Liver (tissue), 9 donors: ENCODE results near the gene SEC24C. TPM values are rescaled to one million over a fixed set of nuclear protein-coding genes. Genes with fewer than 3 reads are reported as not detected.

ENCODE experiments used
- DNase-seq: peaks from one replicate; pipeline ENCODE4 v3.0.0-alpha.2; 2017; ENCODE audit warnings: low spot score
- H3K27ac ChIP-seq, 2 donors: one replicate each; pipeline ENCODE4 v1.7.0; 2013; ENCODE audit warnings: inconsistent platforms in 2 of 2, low read length in 2 of 2, control low read depth in 1 of 2, low read depth in 1 of 2, mild to moderate bottlenecking in 1 of 2
- H3K27me3 ChIP-seq, 4 donors: one replicate each; pipeline versions ENCODE4 v1.6.1 to v1.7.0; 2013; ENCODE audit warnings: low read length in 3 of 4, inconsistent platforms in 1 of 4, mild to moderate bottlenecking in 1 of 4, moderate library complexity in 1 of 4; ENCODE audit not compliant: control insufficient read depth in 4 of 4, insufficient read depth in 4 of 4
- H3K36me3 ChIP-seq, 4 donors: one replicate each; pipeline versions ENCODE4 v1.6.1 to v1.7.0; 2013; ENCODE audit warnings: low read length in 3 of 4, mild to moderate bottlenecking in 3 of 4, low read depth in 1 of 4, moderate library complexity in 1 of 4; ENCODE audit not compliant: control insufficient read depth in 4 of 4, insufficient read depth in 3 of 4
- H3K4me1 ChIP-seq, 4 donors: one replicate each; pipeline versions ENCODE4 v1.6.1 to v1.7.0; 2013; ENCODE audit warnings: low read length in 3 of 4, mild to moderate bottlenecking in 3 of 4, moderate library complexity in 1 of 4; ENCODE audit not compliant: control insufficient read depth in 4 of 4, insufficient read depth in 4 of 4
- H3K4me3 ChIP-seq, 3 donors: one replicate each; pipeline versions ENCODE4 v1.6.1 to v1.7.0; 2013; ENCODE audit warnings: low read length in 3 of 3, control low read depth in 1 of 3, low read depth in 1 of 3, mild to moderate bottlenecking in 1 of 3
- H3K9ac ChIP-seq, 2 donors: one replicate each; pipeline ENCODE4 v1.7.0; 2013; ENCODE audit warnings: low read length in 2 of 2, mild to moderate bottlenecking in 2 of 2, moderate library complexity in 2 of 2, control low read depth in 1 of 2, low read depth in 1 of 2
- H3K9me3 ChIP-seq, 4 donors: one replicate each; pipeline versions ENCODE4 v1.6.1 to v1.7.0; 2013; ENCODE audit warnings: low read length in 3 of 4; ENCODE audit not compliant: control insufficient read depth in 4 of 4
- ATF3 ChIP-seq: IDR thresholded peaks from 2 replicates; pipeline ENCODE4 v1.6.1; 2016; ENCODE audit warnings: antibody characterized with exemption
- CTCF ChIP-seq: fragments of 150-350 bp; IDR thresholded peaks from 2 replicates; pipeline ENCODE4 v1.5.1; 2017; ENCODE audit warnings: improper control_type of control experiment, low read depth, low read length; ENCODE audit not compliant: missing input control
- EGR1 ChIP-seq, 2 donors: IDR thresholded peaks; 2 replicates each; pipeline ENCODE4 v1.6.1; 2016 to 2018; ENCODE audit warnings: antibody characterized with exemption in 2 of 2, low read depth in 2 of 2
- FOXA1 ChIP-seq: IDR thresholded peaks from 2 replicates; pipeline ENCODE4 v1.6.1; 2016; ENCODE audit warnings: antibody characterized with exemption
- FOXA2 ChIP-seq: IDR thresholded peaks from 2 replicates; pipeline ENCODE4 v1.6.1; 2016; ENCODE audit warnings: antibody characterized with exemption
- GABPA ChIP-seq, 2 donors: IDR thresholded peaks in 1 of 2; conservative IDR thresholded peaks in 1 of 2; 2 replicates each; pipeline ENCODE4 v1.6.1; 2016; ENCODE audit warnings: antibody characterized with exemption in 2 of 2, mild to moderate bottlenecking in 1 of 2, moderate library complexity in 1 of 2
- HNF4A ChIP-seq, 2 donors: conservative IDR thresholded peaks; 2 replicates each; pipeline ENCODE4 v1.6.1; 2016; ENCODE audit warnings: antibody characterized with exemption in 2 of 2, mild to moderate bottlenecking in 2 of 2
- HNF4G ChIP-seq: IDR thresholded peaks from 2 replicates; pipeline ENCODE4 v1.6.1; 2016; ENCODE audit warnings: antibody characterized with exemption
- JUND ChIP-seq, 2 donors: IDR thresholded peaks; 2 replicates each; pipeline ENCODE4 v1.6.1; 2016; ENCODE audit warnings: antibody characterized with exemption in 2 of 2
- MAX ChIP-seq: IDR thresholded peaks from 2 replicates; pipeline ENCODE4 v1.6.1; 2016; ENCODE audit warnings: antibody characterized with exemption
- NR2F2 ChIP-seq: IDR thresholded peaks from 2 replicates; pipeline ENCODE4 v1.6.1; 2016; ENCODE audit warnings: antibody characterized with exemption
- RAD21 ChIP-seq, 2 donors: IDR thresholded peaks; 2 replicates each; pipeline ENCODE4 v1.6.1; 2016; ENCODE audit warnings: antibody characterized with exemption in 2 of 2, mild to moderate bottlenecking in 2 of 2
- REST ChIP-seq: IDR thresholded peaks from 2 replicates; pipeline ENCODE4 v1.6.1; 2016; ENCODE audit warnings: antibody characterized with exemption, mild to moderate bottlenecking
- RXRA ChIP-seq, 2 donors: IDR thresholded peaks; 2 replicates each; pipeline ENCODE4 v1.6.1; 2017 to 2018; ENCODE audit warnings: antibody characterized with exemption in 2 of 2, mild to moderate bottlenecking in 1 of 2
- SP1 ChIP-seq: IDR thresholded peaks from 2 replicates; pipeline ENCODE4 v1.6.1; 2018; ENCODE audit warnings: antibody characterized with exemption, mild to moderate bottlenecking
- TAF1 ChIP-seq: conservative IDR thresholded peaks from 2 replicates; pipeline ENCODE4 v1.6.1; 2016; ENCODE audit warnings: antibody characterized with exemption, mild to moderate bottlenecking
- YY1 ChIP-seq: IDR thresholded peaks from 2 replicates; pipeline ENCODE4 v1.6.1; 2016; ENCODE audit warnings: antibody characterized with exemption, mild to moderate bottlenecking
- ZBTB33 ChIP-seq: IDR thresholded peaks from 2 replicates; pipeline ENCODE4 v1.6.1; 2016; ENCODE audit warnings: antibody characterized with exemption
- whole genome bisulfite sequencing: extraction: QIAGEN DNeasy Blood & Tissue Kit; methylation state at CpG from one replicate; pipeline ENCODE4 v1.1.7; 2013; 5-methylcytosine and 5-hydroxymethylcytosine counted together
- polyA plus RNA-seq, 2 donors: library from polyadenylated mRNA; stranded (reverse) in 1 of 2; unstranded in 1 of 2; fragments of 200-250 nt in 1 of 2; fragments of >200 nt in 1 of 2; fragmentation: Nextera tagmentation in 1 of 2; extraction: Ambion mirVana in 1 of 2; gene quantifications; one replicate each; pipeline versions ENCODE4 v1.2.1 to v1.2.3, GENCODE V29; 2013 to 2015
- total RNA-seq, 2 donors: library from RNA; depleted of rRNA; stranded (reverse); fragments of >200 nt; gene quantifications; one replicate each; pipeline ENCODE4 v1.2.3, GENCODE V29; 2014
- donor health status: healthy.
- donor health status: healthy.
- donor health status: healthy.
- donor health status: healthy.
- donor health status: healthy.

Gene SEC24C
- total and polyA plus RNA-seq, 4 donors = 15.0 to 48.1 (median 40.9) TPM

GRCh38 chr10:73803680-73804286, 59.6 kb downstream of the SEC24C start:
- Histone ChIP-seq H3K36me3 (peaks cover 17 to 79% (median 59%) of the 10 kb centered on the region in 4 donors), H3K27me3 (no peaks in the 10 kb centered on the region), H3K9me3 (no peaks in the 10 kb centered on the region), H3K9ac (no peak overlapping the region), H3K27ac (no peak overlapping the region), H3K4me1 (peaks cover 0 to 4% (median under 1%) of the 10 kb centered on the region in 4 donors), H3K4me3 (no peak overlapping the region)
- DNase-seq = no peak
- TF ChIP-seq FOXA1 (no peak), RAD21 (IDR thresholded peaks at IDR 0.05) (no peak), EGR1 (IDR thresholded peaks at IDR 0.05; ENCODE audit: low read depth in 2 of 2) (no peak), SP1 (no peak), TAF1 (no peak), HNF4G (no peak), NR2F2 (no peak), ZBTB33 (no peak), YY1 (no peak), MAX (no peak), RXRA (IDR thresholded peaks at IDR 0.05) (no peak), CTCF (no peak), GABPA (IDR thresholded peaks at IDR 0.05 in 1 of 2, conservative IDR thresholded peaks at IDR 0.05 in 1 of 2) (no peak), JUND (IDR thresholded peaks at IDR 0.05) (no peak)

- WGBS = 97% methylated on average over 14 of the region's 14 CpGs
- H3K36me3 ChIP-seq = peaks cover 15 to 57% (median 44%) of the 10 kb centered on the region in 4 donors
Observed at GRCh38 chr10:73806176-73806950, 62.2 kb downstream of the SEC24C start.

More at GRCh38 chr10:73806176-73806950, 62.2 kb downstream of the SEC24C start:
- Histone ChIP-seq H3K27me3 (no peaks in the 10 kb centered on the region), H3K4me3 (no peak overlapping the region), H3K9ac (no peak overlapping the region), H3K9me3 (no peaks in the 10 kb centered on the region), H3K27ac (no peak overlapping the region), H3K4me1 (peaks cover 0 to 15% (median 9%) of the 10 kb centered on the region in 4 donors)
- TF ChIP-seq CTCF = no peak
- TF ChIP-seq MAX = no peak
- no peak for TF ChIP-seq EGR1 (IDR thresholded peaks at IDR 0.05; ENCODE audit: low read depth in 2 of 2)
- TF ChIP-seq ATF3 = no peak
- no peak for TF ChIP-seq NR2F2
- no peak for TF ChIP-seq TAF1
- TF ChIP-seq HNF4A (conservative IDR thresholded peaks at IDR 0.05) = no peak
- no peak for TF ChIP-seq REST
- TF ChIP-seq GABPA (IDR thresholded peaks at IDR 0.05 in 1 of 2, conservative IDR thresholded peaks at IDR 0.05 in 1 of 2) = no peak
- TF ChIP-seq FOXA2 = no peak
- DNase-seq = no peak
